Progenitor cell of endocrine pancreas (in vitro differentiated cells): ENCODE results near the gene APP. TPM values are rescaled to one million over a fixed set of nuclear protein-coding genes. Genes with fewer than 3 reads are reported as not detected.
A peak's percentile ranks its signal among the peaks of the same experiment; 100 is the strongest.

Experiments
- DNase-seq: peaks from one replicate; pipeline ENCODE4 v3.0.0; 2021; ENCODE audit warnings: low spot score; ENCODE audit not compliant: unreplicated experiment
- H3K27ac Mint-ChIP-seq: 2 replicates; pipeline ENCODE4 v1.8.0; 2021; ENCODE audit warnings: mild to moderate bottlenecking, moderate library complexity, mixed read lengths
- H3K27me3 Mint-ChIP-seq: 2 replicates; pipeline ENCODE4 v1.8.0; 2021; ENCODE audit warnings: mixed read lengths
- H3K36me3 Mint-ChIP-seq: 2 replicates; pipeline ENCODE4 v1.8.0; 2022; ENCODE audit warnings: mixed read lengths; ENCODE audit not compliant: insufficient read depth
- H3K4me1 Mint-ChIP-seq: 2 replicates; pipeline ENCODE4 v1.8.0; 2021; ENCODE audit warnings: low read depth, mixed read lengths
- H3K4me3 Mint-ChIP-seq: 2 replicates; pipeline ENCODE4 v1.8.0; 2021; ENCODE audit warnings: low read depth, mild to moderate bottlenecking, moderate library complexity, mixed read lengths
- H3K9me3 Mint-ChIP-seq: 2 replicates; pipeline ENCODE4 v1.8.0; 2021; ENCODE audit warnings: low read depth, mixed read lengths
- total RNA-seq: library from RNA; stranded (reverse); gene quantifications from 2 replicates; pipeline ENCODE4 v1.2.1, GENCODE V29; 2021
- TF ChIP-seq, protein P1 (sequence below): fragments of 200-600 bp; sonication (generic); IDR thresholded peaks from one replicate; pipeline ENCODE4 v1.5.0; 2021; ENCODE audit warnings: antibody characterized with exemption, mild to moderate bottlenecking; ENCODE audit not compliant: unreplicated experiment

Gene APP
- total RNA-seq, 1 donor from 2014 or later: 631 TPM

DNA sequence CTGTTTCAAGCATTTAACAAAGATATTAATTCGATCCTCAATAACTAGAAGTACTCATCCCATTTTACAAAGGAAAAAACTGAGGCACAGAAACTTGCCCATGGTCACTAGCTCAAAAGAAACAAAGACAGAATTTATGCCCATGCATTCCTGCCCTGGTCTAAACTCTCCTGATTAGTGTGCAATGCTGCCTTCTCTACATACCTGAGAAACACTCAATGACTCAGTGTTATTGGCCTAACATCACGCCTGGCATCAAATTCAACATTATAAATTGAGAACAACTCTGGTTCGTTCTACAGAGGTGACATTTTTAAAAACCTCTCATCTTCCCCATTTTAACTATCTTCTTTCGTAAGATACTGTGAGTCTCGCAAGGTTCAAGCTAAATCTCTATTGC is 5.2 kb downstream of the APP start:
- TF ChIP-seq, protein P1, sequence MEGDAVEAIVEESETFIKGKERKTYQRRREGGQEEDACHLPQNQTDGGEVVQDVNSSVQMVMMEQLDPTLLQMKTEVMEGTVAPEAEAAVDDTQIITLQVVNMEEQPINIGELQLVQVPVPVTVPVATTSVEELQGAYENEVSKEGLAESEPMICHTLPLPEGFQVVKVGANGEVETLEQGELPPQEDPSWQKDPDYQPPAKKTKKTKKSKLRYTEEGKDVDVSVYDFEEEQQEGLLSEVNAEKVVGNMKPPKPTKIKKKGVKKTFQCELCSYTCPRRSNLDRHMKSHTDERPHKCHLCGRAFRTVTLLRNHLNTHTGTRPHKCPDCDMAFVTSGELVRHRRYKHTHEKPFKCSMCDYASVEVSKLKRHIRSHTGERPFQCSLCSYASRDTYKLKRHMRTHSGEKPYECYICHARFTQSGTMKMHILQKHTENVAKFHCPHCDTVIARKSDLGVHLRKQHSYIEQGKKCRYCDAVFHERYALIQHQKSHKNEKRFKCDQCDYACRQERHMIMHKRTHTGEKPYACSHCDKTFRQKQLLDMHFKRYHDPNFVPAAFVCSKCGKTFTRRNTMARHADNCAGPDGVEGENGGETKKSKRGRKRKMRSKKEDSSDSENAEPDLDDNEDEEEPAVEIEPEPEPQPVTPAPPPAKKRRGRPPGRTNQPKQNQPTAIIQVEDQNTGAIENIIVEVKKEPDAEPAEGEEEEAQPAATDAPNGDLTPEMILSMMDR: no peak
- no peaks in the 10 kb centered on the region for H3K9me3 Mint-ChIP-seq
- H3K4me3 Mint-ChIP-seq: no peak overlapping the region
- H3K4me1 Mint-ChIP-seq: peaks cover 48% of the 10 kb centered on the region
- H3K27ac Mint-ChIP-seq: peak overlapping the region; percentile 78
- DNase-seq: no peak
- H3K27me3 Mint-ChIP-seq: no peaks in the 10 kb centered on the region
- peaks cover 1% of the 10 kb centered on the region for H3K36me3 Mint-ChIP-seq

DNA sequence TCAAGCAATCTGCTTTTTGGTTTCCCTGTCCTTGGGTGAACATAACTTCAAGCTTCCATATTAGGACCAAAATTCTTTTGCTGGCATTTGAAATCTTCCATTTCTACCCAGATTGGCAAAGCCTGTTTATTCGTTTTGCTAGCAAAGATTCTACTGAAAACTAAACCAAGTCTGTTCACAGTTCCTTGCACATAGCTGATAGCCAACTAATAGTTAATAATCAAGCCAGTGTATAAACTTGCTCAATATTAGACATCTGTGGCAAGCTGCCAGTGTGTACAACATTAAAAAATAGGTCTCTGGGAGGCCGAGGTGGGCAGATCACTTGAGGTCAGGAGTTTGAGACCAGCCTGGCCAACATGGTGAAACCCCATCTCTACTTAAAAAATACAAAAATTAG is 6.3 kb downstream of the APP start:
- no peak overlapping the region for H3K27ac Mint-ChIP-seq
- no peaks in the 10 kb centered on the region for H3K9me3 Mint-ChIP-seq
- peaks cover 1% of the 10 kb centered on the region for H3K36me3 Mint-ChIP-seq
- no peaks in the 10 kb centered on the region for H3K27me3 Mint-ChIP-seq
- no peak overlapping the region for H3K4me3 Mint-ChIP-seq
- TF ChIP-seq, protein P1: no peak
- no peak for DNase-seq
- H3K4me1 Mint-ChIP-seq: peaks cover 56% of the 10 kb centered on the region

DNA sequence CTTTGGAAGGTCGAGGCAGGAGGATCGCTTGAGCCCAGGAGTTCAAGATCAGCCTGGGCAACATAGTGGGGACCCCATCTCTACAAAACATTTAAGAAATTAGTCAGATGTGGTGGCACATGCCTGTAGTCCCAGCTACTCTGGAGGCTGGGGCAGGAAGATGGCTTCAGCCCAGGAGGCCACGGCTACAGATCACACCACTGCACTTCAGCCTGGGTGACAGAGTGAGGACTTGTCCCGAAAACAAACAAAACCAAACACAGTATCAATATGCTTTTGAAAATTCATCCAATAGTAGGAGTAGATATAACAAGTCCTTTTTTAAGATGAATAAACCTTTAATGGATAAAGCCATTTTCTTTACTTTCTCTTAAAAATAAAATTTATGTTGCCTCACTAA is 8.5 kb downstream of the APP start:
- TF ChIP-seq, protein P1: no peak
- Mint-ChIP-seq H3K4me1 (peaks cover 63% of the 10 kb centered on the region), H3K27ac (no peak overlapping the region), H3K9me3 (no peaks in the 10 kb centered on the region), H3K36me3 (peaks cover 2% of the 10 kb centered on the region), H3K27me3 (no peaks in the 10 kb centered on the region), H3K4me3 (no peak overlapping the region)
- DNase-seq: no peak

DNA sequence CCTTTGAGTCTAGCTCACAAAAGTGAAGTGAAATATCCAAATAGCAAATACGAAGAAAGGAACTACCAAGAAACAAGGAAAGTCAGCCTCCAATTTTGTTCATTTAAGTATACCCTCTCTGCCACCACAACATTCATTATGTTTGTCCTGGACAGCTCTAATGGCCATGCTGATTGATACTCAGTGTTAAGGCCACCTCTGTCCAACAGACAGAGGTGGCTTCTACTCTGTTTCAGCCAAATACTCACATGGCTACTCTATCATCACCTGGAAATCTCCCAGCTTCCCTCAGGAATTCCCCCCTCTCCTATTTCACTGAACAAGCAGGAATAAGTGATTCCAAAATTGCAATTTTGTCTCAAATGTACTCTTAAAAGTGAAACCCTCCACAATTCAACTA is 10.7 kb downstream of the APP start:
- no peak for DNase-seq
- Mint-ChIP-seq H3K4me3 (no peak overlapping the region), H3K27me3 (no peaks in the 10 kb centered on the region), H3K27ac (peak overlapping the region; percentile 63), H3K9me3 (no peaks in the 10 kb centered on the region), H3K4me1 (peaks cover 47% of the 10 kb centered on the region), H3K36me3 (peaks cover 2% of the 10 kb centered on the region)
- TF ChIP-seq, protein P1: no peak

DNA sequence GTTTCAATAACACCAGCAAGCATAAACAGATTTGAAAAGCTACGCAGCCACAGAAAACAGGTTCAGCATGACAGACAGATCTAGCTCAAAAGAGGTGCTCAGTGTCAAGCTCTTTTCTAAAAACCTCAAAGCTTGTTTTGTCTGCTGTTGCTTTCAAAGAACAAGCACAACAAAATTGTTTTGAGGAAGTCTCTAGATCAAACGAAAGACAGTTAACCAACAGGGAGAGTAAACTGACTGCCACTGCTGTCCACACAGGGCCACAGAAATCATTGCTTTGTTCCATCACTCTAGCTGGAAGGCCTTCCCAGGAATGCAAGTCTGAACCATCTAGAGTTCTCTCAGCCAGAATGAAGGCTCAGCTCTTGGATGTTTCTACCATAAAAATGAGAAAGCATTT is 12.8 kb downstream of the APP start:
- peaks cover 3% of the 10 kb centered on the region for H3K36me3 Mint-ChIP-seq

More for the DNA sequence above, 12.8 kb downstream of the APP start:
- no peaks in the 10 kb centered on the region for H3K27me3 Mint-ChIP-seq
- peaks cover under 1% of the 10 kb centered on the region for H3K9me3 Mint-ChIP-seq
- H3K27ac Mint-ChIP-seq: peak overlapping the region; percentile 37
- H3K4me3 Mint-ChIP-seq: no peak overlapping the region
- no peak for DNase-seq
- peaks cover 53% of the 10 kb centered on the region for H3K4me1 Mint-ChIP-seq
- TF ChIP-seq, protein P1: no peak
